MM.1S (cell line): ENCODE measurements around the gene PORCN.

ENCODE experiments used
- DNase-seq: peaks from one replicate; pipeline ENCODE4 v3.0.0-alpha.2; 2015
- H2AFZ ChIP-seq: fragments of 300-600 bp; sonication (generic); 2 replicates; pipeline ENCODE4 v1.6.0; 2016; ENCODE audit warnings: antibody characterized with exemption, low read length
- H3F3A ChIP-seq: fragments of 300-600 bp; sonication (generic); 2 replicates; pipeline ENCODE4 v1.6.1; 2016; ENCODE audit warnings: mild to moderate bottlenecking, antibody characterized with exemption, low read length, moderate library complexity, mixed read lengths; ENCODE audit not compliant: insufficient read depth
- H3K27ac ChIP-seq: fragments of 300-600 bp; sonication (generic); 2 replicates; pipeline ENCODE4 v1.5.1; 2016; ENCODE audit warnings: mild to moderate bottlenecking, low read length
- H3K27me3 ChIP-seq: fragments of 300-600 bp; sonication (generic); replicated peaks from 2 replicates; pipeline ENCODE4 v1.6.0; 2016; ENCODE audit warnings: low read length; ENCODE audit not compliant: insufficient read depth
- H3K36me3 ChIP-seq: fragments of 300-600 bp; sonication (generic); replicated peaks from 2 replicates; pipeline ENCODE4 v1.6.1; 2016; ENCODE audit warnings: mild to moderate bottlenecking, low read length, mixed read lengths; ENCODE audit not compliant: insufficient read depth
- H3K4me1 ChIP-seq: fragments of 300-600 bp; sonication (generic); 2 replicates; pipeline ENCODE4 v1.6.1; 2016; ENCODE audit warnings: low read length, mixed read lengths
- H3K4me2 ChIP-seq: fragments of 300-600 bp; sonication (generic); 2 replicates; pipeline ENCODE4 v1.6.0; 2016; ENCODE audit warnings: low read depth, low read length
- H3K4me3 ChIP-seq: fragments of 300-600 bp; sonication (generic); 2 replicates; pipeline ENCODE4 v1.5.1; 2016; ENCODE audit warnings: low read length, mixed read lengths
- H3K79me2 ChIP-seq: fragments of 300-600 bp; sonication (generic); 2 replicates; pipeline ENCODE4 v1.6.1; 2016; ENCODE audit warnings: mixed run types, low read length, mixed read lengths
- H3K9ac ChIP-seq: fragments of 300-600 bp; sonication (generic); 2 replicates; pipeline ENCODE4 v1.6.1; 2016; ENCODE audit warnings: low read length, mixed read lengths
- H3K9me2 ChIP-seq: fragments of 300-600 bp; sonication (generic); replicated peaks from 2 replicates; pipeline ENCODE4 v1.6.1; 2016; ENCODE audit warnings: mild to moderate bottlenecking, low read length, mixed read lengths; ENCODE audit not compliant: insufficient read depth
- H3K9me3 ChIP-seq: fragments of 300-600 bp; sonication (generic); replicated peaks from 2 replicates; pipeline ENCODE4 v1.6.1; 2016; ENCODE audit warnings: mild to moderate bottlenecking, low read length, mixed read lengths; ENCODE audit not compliant: insufficient read depth
- H4K20me1 ChIP-seq: fragments of 300-600 bp; sonication (generic); 2 replicates; pipeline ENCODE4 v1.6.1; 2016; ENCODE audit warnings: mild to moderate bottlenecking, low read length, moderate library complexity, mixed read lengths; ENCODE audit not compliant: insufficient read depth
- EZH2 ChIP-seq: fragments of 300-600 bp; sonication (generic); optimal IDR thresholded peaks from 2 replicates; pipeline ENCODE3; 2017; ENCODE audit warnings: low read depth, mild to moderate bottlenecking, antibody characterized with exemption, low read length, mixed read lengths
- EZH2phosphoT487 ChIP-seq: fragments of 300-600 bp; sonication (generic); IDR thresholded peaks from 2 replicates; pipeline ENCODE4 v1.6.1; 2018; ENCODE audit warnings: antibody characterized with exemption, low read length
- TF ChIP-seq, protein P1 (sequence below): fragments of 300-600 bp; sonication (generic); IDR thresholded peaks from 2 replicates; pipeline ENCODE4 v1.5.1; 2016; ENCODE audit warnings: antibody characterized with exemption, low read length, mixed read lengths

PORCN gene

DNA sequence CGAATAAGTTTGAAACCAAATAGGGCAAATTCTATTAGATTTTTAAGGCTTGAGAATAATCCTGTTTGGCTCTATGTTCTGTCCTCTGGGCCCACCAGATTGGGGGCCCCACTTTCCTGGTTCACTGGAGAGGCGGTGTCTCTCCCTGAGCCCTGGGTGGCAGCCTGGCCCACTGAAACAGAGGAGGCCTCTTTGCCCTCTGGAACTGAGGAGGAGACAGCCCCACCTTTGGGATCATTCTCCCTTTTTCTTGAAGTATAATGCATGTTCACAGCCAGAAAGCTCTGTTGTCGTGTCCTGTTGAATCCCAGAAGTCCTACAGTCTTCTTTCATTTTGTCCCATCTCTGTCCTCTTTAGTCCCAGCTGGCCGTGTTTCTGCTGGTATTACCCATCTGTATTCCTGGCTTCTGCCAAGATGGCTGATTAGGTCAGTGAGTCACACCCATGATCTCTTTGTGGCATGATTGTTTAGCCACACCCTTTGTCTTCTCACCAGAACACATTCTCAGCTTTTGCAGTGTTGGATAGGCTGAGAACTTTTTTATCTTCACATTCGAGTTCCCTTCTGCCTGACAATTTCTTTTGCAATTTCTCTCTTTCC is 22.7 kb downstream of the PORCN start:
- Histone ChIP-seq H3K79me2 (no peaks in the 10 kb centered on the region), H3K36me3 (no peaks in the 10 kb centered on the region), H3K27me3 (no peaks in the 10 kb centered on the region), H3K9me3 (no peaks in the 10 kb centered on the region), H3K27ac (no peak overlapping the region), H3K4me2 (no peak overlapping the region), H2AFZ (no peak overlapping the region), H3K4me1 (no peaks in the 10 kb centered on the region), H3K4me3 (no peak overlapping the region), H3K9me2 (no peaks in the 10 kb centered on the region), H3F3A (no peaks in the 10 kb centered on the region), H3K9ac (no peak overlapping the region), H4K20me1 (no peaks in the 10 kb centered on the region)
- TF ChIP-seq, protein P1, sequence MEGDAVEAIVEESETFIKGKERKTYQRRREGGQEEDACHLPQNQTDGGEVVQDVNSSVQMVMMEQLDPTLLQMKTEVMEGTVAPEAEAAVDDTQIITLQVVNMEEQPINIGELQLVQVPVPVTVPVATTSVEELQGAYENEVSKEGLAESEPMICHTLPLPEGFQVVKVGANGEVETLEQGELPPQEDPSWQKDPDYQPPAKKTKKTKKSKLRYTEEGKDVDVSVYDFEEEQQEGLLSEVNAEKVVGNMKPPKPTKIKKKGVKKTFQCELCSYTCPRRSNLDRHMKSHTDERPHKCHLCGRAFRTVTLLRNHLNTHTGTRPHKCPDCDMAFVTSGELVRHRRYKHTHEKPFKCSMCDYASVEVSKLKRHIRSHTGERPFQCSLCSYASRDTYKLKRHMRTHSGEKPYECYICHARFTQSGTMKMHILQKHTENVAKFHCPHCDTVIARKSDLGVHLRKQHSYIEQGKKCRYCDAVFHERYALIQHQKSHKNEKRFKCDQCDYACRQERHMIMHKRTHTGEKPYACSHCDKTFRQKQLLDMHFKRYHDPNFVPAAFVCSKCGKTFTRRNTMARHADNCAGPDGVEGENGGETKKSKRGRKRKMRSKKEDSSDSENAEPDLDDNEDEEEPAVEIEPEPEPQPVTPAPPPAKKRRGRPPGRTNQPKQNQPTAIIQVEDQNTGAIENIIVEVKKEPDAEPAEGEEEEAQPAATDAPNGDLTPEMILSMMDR: no peak
- TF ChIP-seq EZH2phosphoT487 (no peak), EZH2 (no peak)
- DNase-seq: no peak

DNA sequence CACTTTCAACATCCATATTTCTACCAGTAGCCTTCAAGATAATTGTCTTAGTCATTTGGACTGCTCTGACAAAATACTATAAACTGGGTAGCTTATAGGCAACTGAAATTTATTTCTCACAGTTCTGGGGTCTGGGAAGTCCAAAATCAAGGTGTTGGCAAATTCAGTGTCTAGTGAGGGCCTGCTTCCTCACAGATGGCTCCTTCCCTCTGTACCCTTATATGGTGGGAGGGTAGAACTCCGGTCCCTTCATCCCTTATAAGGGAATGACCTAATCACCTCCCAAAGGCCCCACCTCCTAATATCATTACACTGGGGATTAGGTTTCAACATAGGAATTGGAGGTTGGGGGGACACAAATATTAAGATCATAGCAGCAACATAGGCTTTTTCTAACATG is 23.4 kb downstream of the PORCN start:
- Histone ChIP-seq H3K9me3 (no peaks in the 10 kb centered on the region), H3K4me2 (no peak overlapping the region), H3K9ac (no peak overlapping the region), H4K20me1 (no peaks in the 10 kb centered on the region), H3K4me3 (no peak overlapping the region), H3K27me3 (no peaks in the 10 kb centered on the region), H2AFZ (no peak overlapping the region), H3K9me2 (no peaks in the 10 kb centered on the region), H3F3A (no peaks in the 10 kb centered on the region), H3K4me1 (no peaks in the 10 kb centered on the region), H3K36me3 (no peaks in the 10 kb centered on the region), H3K27ac (no peak overlapping the region), H3K79me2 (no peaks in the 10 kb centered on the region)
- no peak for DNase-seq
- TF ChIP-seq EZH2 (no peak), EZH2phosphoT487 (no peak)
- TF ChIP-seq, protein P1: no peak

DNA sequence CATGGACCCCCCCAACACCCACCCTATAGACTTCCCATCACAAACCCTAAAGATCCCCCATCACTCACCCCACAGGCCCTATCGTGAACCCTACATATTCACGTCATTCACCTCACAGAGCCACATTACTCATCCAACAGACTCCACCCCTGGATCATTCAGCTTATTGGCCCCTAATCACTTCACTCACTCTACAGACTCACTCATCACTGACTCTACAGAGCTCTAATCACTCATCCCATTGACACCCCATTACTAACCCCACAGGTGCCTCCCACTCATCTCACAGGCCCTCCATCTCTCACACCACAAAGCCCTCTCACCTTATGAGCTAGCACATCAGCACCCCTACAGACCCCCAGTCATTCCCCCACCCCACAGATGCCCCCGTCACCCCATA is 24.4 kb downstream of the PORCN start:
- no peak overlapping the region for H3K9ac ChIP-seq
- H4K20me1 ChIP-seq: no peaks in the 10 kb centered on the region
- H3K36me3 ChIP-seq: no peaks in the 10 kb centered on the region
- TF ChIP-seq EZH2 (no peak), EZH2phosphoT487 (no peak)
- TF ChIP-seq, protein P1: no peak
- H3K9me2 ChIP-seq: no peaks in the 10 kb centered on the region
- H3K9me3 ChIP-seq: no peaks in the 10 kb centered on the region
- H3K27me3 ChIP-seq: no peaks in the 10 kb centered on the region
- H3F3A ChIP-seq: no peaks in the 10 kb centered on the region
- no peak for DNase-seq
- H2AFZ ChIP-seq: no peak overlapping the region
- H3K4me2 ChIP-seq: no peak overlapping the region
- H3K4me1 ChIP-seq: no peaks in the 10 kb centered on the region
- H3K79me2 ChIP-seq: no peaks in the 10 kb centered on the region
- no peak overlapping the region for H3K27ac ChIP-seq
- H3K4me3 ChIP-seq: no peak overlapping the region
